ENCODE data around the gene HDAC4.
"Not testable (repeated sequence)": the region's sequence is repeated elsewhere in the genome, so short reads cannot be mapped to it uniquely, and the experiment has no call there.

Gene HDAC4

GRCh38 chr2:239400596-239401066 lies at the start of gene HDAC4:
HDAC4 (minus strand) TSS chr2:239401020; CDS start chr2:239352699, 48,321 bp downstream.
- peak within 1 kb of the TSS; percentile 97 for H3K4me3 ChIP-seq (ENCODE audit: low read length)
- no peak for DNase-seq (ENCODE audit: low read depth)
- TF ChIP-seq CTCF (conservative IDR thresholded peaks at IDR 0.05; ENCODE audit: low read length), result no peak

GRCh38 chr2:239449468-239449867 lies 48.6 kb upstream of the HDAC4 start:
- DNase-seq (ENCODE audit: low read depth); H3K4me3 ChIP-seq (ENCODE audit: low read length): not testable (repeated sequence)

GRCh38 chr2:239445771-239446524 lies 45.1 kb upstream of the HDAC4 start:
- TF ChIP-seq CTCF (conservative IDR thresholded peaks at IDR 0.05; ENCODE audit: low read length), result peak; percentile 13; the same call in 1 of the 2 replicates
- peak; percentile 63 for DNase-seq (ENCODE audit: low read depth)
- no peak overlapping the region for H3K4me3 ChIP-seq (ENCODE audit: low read length)

GRCh38 chr2:239444626-239445577 lies 44.1 kb upstream of the HDAC4 start:
- no peak for TF ChIP-seq CTCF (conservative IDR thresholded peaks at IDR 0.05; ENCODE audit: low read length)
- peak; percentile 88 for DNase-seq (ENCODE audit: low read depth)
- H3K4me3 ChIP-seq (ENCODE audit: low read length), result no peak overlapping the region

GRCh38 chr2:239443666-239444567 lies 43.1 kb upstream of the HDAC4 start:
- DNase-seq (ENCODE audit: low read depth), result peak; percentile 83
- no peak for TF ChIP-seq CTCF (conservative IDR thresholded peaks at IDR 0.05; ENCODE audit: low read length)
- no peak overlapping the region for H3K4me3 ChIP-seq (ENCODE audit: low read length)

- H3K4me3 ChIP-seq (ENCODE audit: low read length), result no peak overlapping the region
- no peak for DNase-seq (ENCODE audit: low read depth)
- TF ChIP-seq CTCF (conservative IDR thresholded peaks at IDR 0.05; ENCODE audit: low read length), result no peak
Observed at GRCh38 chr2:239443102-239443620, 42.3 kb upstream of the HDAC4 start.
